Stimulated activated CD4-positive, alpha-beta T cell treated with anti-CD3 and anti-CD28 coated beads, TNF-alpha, amount 100 ng/mL, for 4 hours (primary cell): ENCODE data around the gene OGFOD2.

Experiments used
- DNase-seq, 3 experiments: peaks; one replicate each; pipeline ENCODE4 v3.0.0-alpha.2; 2020; ENCODE audit warnings: low read depth in 3 of 3

The OGFOD2 gene

DNA sequence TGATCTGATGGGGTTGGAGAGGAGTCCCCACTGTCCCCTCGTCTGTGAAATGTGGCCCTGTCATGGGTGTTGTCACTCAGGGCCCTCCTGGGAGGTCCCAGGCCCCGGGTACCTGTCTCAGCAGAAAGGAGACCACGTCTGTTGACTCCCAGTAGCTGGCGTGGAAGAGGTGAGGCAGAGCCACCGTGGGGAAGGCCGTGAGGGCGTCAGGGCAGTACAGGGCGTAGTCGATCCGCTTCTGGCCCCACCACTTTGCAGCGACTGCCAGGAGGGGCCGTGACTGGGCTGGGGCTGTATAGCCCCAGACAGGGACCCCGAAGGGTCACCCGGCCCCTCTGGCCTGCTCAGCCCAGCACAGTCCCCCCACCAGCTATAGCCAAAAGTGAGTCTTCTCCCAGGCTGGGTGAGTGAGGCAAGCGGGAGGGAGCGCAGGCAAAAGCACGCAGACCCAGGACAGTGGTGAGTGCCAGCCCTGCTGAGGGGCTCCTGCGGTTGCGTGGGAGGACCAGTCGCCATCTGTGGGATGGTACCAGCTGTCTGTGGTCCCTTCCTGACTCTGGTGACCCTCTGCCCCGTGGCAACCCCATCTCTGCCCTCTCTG, 13.7 kb downstream of the OGFOD2 start:
- DNase-seq = no peak

- no peak for DNase-seq
Observed at GRCh38 chr12:122989225-122989839, 14.3 kb downstream of the OGFOD2 start.

DNA sequence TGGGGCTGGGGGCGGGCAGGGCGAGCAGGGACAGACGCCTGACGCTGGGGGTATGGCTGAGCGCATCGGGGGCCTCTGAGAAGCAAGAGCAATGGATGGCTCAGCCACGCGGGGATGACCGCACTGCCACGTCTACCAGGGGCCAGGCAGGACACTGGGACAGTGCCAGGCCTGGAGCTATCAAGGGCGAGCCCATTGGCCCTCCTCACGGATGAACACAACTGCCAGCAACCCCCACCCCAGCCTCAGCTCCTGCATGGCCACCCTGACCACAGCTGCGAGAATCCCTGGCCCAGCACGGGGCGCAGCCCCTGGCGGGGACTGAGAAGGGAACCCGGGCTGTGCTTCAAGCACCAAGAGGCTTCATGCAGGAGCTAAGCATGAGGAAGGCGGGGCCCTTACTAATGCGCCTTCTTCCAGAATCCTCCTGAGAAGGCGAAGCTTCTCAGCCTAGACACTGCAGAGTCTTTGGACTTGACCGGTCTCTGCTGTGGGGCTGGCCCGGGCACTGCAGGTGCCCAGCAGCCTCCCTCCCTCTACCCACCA, 14.9 kb downstream of the OGFOD2 start:
- DNase-seq = no peak

- no peak for DNase-seq
Observed at GRCh38 chr12:122990561-122990960, 15.5 kb downstream of the OGFOD2 start.

- DNase-seq = no peak
Observed at GRCh38 chr12:122990961-122991622, 16.0 kb downstream of the OGFOD2 start.

GRCh38 chr12:122991623-122992275, 16.7 kb downstream of the OGFOD2 start:
- DNase-seq = no peak

DNA sequence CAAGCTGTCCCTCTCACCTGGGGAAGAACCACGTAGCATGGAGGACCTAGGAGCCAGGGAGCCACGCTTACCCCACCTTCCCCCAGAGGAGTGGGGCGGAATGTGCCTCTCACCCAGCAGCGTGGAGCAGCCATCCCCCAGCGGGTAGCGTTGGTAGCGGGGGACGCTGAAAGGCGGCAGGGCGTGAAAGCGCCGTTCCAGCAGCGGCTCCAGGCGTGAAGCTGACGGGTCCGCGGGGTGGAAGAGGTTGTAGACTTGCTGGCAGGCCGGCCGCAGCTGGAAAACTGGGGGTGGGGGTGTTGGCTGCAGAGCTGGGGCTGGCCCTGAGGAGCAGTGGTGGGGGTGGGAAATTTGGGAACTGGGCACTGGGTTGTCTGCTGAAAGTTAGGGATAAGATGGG, 17.3 kb downstream of the OGFOD2 start:
- no peak for DNase-seq

- no peak for DNase-seq
Observed at GRCh38 chr12:122994140-122994675, 19.2 kb downstream of the OGFOD2 start.

DNA sequence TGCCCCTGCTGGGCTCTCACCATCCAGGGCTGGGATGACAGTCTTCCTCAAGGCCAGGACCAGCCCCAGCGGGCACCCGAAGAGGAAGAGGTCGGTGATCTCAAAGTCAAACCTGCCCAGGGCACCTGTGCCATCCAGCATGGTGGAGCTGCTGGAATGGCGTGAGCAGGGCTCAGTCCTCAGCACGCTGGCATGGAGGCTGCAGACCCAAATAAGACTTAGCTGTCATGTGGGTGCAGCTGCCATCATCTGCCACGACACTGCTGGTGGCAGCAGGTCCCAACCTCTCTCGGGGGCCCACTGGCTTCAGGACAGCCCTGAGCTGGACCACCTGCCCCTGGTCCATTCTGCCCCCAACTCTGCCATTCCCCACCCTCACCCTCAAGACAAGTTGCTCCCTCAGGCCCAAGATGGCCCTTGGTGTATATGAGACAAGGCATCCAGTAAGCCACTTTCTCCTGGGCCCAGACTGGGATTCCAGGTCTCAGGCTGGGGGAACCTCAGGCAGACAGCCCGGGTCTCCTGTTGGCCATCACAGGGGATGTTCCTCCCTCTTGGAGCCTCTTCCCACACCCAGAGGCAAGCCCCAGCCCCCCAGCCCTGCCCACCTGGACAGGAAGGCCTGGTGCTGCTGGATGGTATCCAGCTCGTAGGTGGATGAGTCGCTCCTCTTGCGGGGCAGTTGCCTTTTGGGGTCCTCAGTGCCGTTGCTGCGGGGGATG, 19.9 kb downstream of the OGFOD2 start:
- DNase-seq = no peak

- DNase-seq = no peak
Observed at GRCh38 chr12:122995503-122996187, 20.6 kb downstream of the OGFOD2 start.

GRCh38 chr12:122996188-122996601, 21.2 kb downstream of the OGFOD2 start:
- DNase-seq = no peak

DNA sequence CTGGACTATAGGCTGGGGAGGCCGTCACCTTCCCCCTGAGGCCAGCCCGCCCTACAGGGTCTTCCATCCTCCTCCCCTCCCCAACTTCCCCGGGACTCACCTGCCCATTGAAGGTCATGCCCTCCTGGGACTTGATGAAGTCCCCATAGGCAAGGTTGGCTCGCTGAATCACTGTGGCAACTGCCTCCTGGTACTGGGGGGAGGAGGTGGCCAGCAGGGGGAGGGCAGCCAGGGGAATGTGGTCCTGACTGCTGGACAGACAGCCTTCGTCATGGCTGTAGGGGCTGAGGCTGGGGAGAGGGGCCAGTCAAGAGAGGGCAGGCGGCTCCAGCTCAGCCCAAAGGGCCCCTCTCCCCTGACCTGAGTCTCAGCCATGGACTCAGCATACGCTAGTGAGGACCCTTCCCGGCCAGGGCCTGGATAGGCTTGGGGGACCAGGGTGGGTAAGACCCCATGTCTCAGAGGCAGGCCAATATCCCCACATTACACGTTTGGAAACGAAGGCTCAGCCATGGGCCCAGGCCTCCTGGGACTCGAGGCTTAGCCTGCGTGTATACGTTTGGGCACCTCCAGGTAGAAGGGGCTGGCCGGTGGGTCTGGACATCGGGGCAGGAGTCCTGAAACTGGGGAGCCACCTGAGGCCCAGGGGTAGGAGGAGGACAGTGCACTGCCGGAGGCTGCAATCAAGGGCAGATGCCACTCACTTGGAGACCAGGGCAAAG, 21.7 kb downstream of the OGFOD2 start:
- no peak for DNase-seq

- DNase-seq = no peak
Observed at GRCh38 chr12:122997343-122998250, 22.6 kb downstream of the OGFOD2 start.

DNA sequence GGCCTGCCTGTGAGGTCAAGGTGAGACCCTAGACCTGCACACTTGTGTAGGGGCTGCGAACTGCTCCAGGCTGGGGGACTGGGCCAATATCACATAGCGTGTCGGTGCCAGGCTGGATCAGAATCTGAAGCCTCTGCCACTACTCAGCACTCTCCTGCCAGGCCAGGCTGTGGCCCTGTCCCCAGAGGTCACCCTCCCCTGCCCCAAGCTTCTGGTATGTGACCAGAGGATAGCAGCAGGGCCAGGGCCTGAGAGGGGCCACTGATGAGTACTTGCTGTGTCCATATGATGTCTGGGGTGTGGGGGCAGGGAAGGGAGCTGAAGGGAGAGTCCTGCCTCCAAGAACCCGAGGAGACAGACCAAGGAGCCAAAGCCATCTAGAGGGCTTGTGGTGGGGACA, 23.3 kb downstream of the OGFOD2 start:
- DNase-seq = no peak

DNA sequence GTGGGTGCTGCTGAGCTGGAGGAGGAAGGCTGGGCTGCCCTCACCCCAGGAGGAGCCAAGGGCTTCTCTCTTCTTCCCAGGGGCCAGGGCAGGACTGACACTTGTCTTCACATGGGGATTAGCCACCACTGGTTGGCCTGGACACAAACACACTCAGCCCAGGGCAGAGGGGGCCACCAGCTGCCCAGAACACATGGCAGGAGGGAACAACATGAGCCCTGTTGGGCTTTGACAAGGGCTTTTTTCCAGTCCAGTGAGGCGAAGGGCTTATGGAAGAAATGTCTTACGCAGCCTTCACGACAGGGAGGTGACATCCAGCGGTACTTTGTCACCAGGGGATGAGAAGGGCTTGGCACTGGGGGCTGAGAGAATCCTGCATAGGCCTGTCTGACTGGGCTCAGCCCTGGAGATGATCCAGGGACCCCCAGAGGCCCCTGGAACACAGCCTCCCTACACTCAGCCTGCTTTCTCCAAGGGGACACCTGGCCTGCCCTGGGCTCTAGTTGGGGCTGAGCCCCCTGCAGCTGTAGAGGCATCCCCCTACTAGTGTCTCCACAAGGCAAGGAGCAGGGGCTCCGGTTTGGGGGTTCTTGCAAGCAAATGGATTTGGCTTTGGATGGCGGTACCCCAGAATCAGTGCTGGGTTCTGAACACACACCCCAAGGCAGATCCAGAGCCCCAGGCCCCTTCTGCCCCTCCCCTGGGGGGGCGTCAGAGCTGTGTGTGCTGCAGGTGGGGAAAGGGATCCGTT, 24.3 kb downstream of the OGFOD2 start:
- no peak for DNase-seq

GRCh38 chr12:122999986-123000420, 25.0 kb downstream of the OGFOD2 start:
- DNase-seq = no peak

GRCh38 chr12:123000578-123000977, 25.5 kb downstream of the OGFOD2 start:
- DNase-seq = no peak

- no peak for DNase-seq
Observed at GRCh38 chr12:123001464-123001863, 26.4 kb downstream of the OGFOD2 start.
